Stimulated activated CD4-positive, alpha-beta T cell treated with anti-CD3 and anti-CD28 coated beads, Interleukin-1b, Interleukin-23, amount 100 ng/mL, for 24 hours (primary cell): ENCODE measurements around the gene USP36.
"Not testable (repeated sequence)": the region's sequence is repeated elsewhere in the genome, so short reads cannot be mapped to it uniquely, and the experiment has no call there.

Experiments used
- DNase-seq, 4 experiments: peaks; one replicate each; pipeline ENCODE4 v3.0.0-alpha.2; 2020; ENCODE audit warnings: low read depth in 4 of 4, low spot score in 1 of 4

The USP36 gene

DNA sequence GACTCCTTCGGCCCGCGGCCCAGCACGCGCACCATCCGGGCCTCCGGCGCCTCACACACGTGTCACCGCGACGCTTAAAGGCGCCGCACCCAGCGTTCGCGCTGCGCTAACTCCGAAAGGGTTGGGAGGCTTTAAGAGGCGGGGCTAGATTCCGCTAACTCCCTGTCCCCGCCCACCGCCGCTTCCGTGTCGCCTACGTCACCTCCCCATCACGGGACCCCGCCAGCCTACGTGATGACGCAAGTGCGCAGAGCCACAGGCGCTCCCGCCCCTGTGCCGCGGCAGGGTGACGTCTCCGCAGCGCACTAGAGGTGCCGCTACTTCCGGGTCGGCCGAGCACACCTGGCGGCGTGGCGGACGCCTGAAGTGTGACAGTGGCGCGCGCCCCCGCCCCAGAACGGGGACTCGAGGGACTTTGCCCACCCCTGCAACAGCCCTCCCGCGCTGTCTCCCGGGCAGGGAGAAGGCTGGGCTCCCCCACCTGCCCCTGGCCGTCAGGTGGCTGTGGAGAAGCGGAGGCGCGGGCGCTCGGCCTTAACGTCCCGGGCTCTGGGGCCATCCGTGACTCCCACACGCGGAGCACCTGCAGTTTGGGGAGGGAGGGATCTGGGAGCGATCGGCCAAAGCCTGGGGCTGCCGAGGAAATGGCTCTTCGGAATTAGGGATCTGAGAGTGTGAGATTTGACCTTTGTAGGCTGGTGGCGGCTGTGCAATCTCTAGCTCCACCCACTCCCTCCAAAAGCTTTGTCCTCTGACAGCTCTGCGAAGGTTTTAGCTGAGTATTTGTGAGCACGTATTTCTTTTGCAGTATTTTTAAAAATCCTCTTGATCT, at the start of gene USP36:
TSS of gene USP36 (minus strand) at position 35 of the 832 bp plus-strand sequence. CDS start 4,451 bp downstream, outside the sequence.
- peak; percentile 99 to 100 (median 100) for DNase-seq

DNA sequence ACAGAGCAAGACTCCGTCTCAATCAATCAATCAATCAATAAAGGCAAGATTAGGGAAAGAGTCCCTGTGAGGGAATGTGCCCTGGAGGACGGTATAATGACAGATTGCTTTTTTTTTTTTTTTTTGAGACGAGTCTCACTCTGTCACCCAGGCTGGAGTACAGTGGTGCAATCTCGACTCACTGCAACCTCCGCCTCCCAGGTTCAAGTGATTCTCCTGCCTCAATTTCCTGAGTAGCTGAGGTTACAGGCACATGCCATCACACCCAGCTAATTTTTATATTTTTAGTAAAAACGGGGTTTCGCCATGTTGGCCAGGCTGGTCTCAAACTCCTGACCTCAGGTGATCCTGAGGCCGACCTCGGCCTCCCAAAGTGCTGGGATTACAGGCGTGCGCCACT, 49.5 kb upstream of the USP36 start:
- DNase-seq, result not testable (repeated sequence)

DNA sequence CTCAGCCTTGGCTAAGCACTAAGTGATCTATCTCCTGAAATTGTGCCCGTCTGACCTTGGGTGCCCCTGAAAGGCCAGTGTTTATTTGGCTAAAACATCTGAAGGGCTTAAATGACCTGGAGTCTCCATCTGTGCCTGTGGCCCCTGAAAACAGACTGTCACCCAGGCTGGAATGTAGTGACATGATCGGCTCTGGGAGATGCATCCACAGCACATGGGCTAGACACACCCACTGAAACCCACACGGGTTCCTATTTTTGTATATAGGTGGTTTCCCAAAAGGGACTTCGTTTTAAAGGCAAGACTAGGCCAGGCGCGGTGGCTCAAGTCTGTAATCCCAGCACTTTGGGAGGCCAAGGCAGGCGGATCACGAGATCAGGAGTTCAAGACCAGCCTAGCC, 48.9 kb upstream of the USP36 start:
- no peak for DNase-seq

DNA sequence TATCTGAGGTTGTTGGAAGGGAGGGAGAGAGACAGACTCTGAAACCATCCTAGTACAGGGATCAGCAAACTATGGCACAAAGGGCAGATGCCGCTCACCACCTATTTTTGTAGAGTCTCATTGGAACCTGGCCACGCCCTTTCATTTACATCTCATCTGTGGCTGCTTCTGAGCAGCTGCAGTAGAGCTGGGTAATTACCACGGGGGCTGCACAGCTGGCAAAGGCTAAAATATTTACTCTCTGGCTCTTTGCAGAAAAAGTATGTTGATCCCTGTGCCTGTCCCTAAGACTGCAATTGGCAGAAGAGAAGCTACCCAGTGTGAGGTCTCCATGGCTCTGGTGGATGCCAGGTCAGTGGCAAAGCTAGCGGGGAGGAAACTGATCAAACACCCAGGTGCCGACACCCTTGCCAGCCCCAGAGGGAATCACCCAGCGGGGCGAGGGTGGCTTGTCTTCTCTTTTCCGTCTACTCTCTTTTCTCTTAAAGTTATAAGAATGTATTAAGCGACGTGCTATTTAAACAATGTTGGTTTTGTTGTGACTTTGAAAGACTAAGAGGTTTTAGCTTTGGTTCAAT, 48.4 kb upstream of the USP36 start:
- DNase-seq, result no peak

DNA sequence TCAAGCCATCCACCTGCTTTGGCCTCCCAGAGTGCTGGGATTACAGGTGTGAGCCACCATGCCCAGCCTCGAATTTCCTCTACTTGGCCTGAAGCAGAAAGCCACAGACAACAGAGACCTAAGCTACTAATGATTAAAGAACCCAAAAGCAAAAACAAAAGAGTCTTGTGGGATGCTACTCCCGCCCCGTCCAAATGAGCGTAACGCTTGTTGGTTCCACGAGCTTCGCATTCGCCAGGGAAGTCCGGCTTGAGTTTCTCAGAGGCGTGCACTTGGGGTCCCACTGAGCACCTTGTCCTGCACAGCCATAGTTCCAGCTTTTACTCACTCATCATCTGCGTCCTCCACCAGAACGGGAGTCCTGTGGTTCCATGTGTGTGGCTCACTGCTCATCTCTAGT, 46.3 kb upstream of the USP36 start:
- DNase-seq, result no peak

DNA sequence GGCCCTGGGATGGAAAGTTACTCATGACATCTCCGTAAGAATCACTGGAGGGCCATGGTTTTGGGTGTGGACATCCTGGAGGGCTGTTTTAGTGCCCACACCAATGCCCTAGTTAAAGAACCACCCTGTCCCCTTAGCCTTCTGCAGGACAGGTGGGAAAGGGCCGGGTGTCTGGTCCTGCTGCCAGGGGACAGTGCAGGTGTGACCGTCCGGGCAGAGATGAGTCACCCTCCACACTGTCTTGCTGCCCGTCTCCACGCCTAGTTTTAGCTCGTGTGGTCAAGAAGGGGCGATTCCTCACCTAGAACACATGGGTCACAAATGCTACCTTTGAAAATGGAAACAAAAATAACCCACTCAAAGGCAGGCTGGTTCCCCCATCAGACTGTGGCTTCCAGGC, 45.3 kb upstream of the USP36 start:
- no peak for DNase-seq

DNA sequence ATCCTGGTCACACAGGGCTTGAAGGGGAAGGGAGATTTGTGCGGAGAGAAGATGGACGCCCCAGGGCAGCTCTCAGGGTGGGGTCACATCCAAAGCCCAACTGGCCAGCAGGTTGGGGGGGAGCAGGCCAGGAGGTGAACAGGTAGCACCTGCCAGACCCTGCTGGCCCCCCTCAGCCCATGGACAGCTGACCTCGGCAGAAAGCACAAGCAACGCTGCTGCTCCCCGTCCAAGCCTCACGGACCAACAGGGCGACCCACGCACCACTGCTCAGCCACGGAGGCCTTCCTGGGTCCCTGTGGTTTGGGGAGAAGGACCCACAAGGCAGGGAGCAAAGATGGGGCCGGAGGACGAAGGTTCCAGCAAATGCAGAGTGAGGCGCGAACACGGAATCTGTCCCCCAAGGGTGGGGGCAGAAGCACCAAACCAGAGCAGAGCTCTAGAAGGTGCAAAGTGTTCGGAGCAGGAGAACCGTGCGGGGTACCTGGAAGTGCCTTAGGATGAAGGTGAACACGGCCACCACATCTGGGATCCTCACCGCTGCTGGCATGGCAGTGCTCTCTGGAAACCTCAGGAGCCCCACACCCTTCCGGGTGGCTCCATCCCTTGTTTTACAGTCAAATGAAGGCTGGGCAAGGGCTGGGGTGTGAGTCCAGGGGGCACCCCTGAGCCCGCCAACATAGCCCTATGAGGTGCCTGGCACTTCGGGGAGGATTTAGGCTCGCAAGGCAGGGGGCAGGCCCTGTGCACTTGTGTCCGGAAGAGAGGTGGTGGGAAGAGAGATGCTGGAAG, 44.5 kb upstream of the USP36 start:
- no peak for DNase-seq

DNA sequence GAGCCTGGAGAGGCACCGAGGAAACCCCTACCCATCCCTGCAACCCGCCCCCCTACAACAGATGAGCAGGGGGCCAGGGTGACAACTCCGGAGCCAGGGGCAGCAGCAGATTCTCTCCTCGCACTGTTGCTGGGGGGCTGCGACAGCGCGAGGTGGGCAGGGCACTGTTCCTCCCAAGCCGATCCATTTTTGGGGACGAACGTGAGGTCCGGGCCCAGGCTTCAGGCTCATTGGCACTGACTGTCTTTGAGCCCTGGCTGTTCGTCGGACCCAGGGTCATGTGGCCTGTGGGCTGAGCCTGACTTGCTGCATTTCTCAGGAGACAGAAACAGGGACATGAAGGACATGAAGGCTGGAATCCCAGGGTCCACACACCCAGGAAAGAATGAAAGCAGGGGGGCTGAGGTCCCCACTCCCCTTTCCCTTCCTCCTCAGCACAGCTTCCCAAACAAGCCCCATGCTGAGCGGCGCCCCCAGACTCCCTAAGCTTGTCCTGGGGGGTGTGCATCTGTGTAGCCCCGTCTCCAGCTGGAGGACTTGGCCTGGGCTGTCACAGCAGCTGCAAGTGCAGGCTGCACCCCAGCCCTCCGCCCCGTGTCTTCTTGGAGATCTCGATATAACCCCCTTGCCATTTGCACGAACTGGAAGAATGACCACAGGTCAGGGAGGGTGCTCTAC, 43.7 kb upstream of the USP36 start:
- DNase-seq, result no peak

DNA sequence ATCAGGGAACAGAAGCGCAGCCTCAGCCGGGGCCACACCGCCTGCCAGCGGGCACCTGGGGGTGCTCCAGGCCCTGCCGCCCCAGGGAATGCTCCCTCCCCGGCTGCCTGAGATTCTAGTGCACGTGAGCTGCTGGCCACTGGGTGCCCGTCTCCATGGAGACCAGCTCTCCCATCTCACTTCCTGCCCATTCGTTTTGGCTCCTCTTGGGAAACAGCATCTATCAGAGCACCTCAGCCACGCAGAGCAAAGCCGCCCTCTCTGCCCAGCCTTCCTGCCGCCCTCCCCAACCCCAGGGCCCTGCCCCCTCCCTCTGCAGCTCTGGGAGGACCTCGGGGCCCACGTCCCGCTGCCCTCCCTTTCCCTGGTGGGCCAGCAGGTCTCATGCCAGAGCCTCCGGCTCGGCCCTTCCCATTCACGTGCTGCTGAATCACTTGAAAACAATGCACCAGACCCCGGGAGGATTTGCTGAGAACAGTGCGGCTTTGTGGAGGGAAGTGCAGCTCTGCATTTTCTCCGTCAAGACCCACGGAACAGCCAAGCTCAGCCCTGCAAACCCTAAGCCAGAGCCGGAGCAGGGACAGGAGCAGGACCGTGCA, 43.0 kb upstream of the USP36 start:
- DNase-seq, result no peak

DNA sequence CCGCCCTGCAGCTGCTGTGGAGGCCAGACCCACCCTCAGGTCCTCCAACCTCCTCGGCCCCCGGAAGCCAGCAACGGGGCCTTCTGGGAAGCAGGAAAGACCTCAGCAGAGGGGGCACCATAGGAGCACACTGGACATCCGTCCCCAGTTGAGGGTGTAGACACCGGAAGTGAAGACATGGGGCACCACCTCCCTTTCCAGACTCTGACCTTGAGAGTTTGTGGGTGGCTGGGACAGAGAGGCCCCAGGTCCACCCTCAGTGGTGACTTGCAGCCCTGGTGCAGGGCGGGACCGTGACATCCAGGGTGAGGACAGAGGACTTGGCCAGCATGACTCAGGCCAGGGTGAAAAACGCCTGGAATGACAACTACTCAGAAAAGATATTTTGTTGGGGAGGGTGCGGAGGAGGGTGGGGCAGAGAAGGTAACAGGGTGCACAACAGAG, 42.5 kb upstream of the USP36 start:
- no peak for DNase-seq

DNA sequence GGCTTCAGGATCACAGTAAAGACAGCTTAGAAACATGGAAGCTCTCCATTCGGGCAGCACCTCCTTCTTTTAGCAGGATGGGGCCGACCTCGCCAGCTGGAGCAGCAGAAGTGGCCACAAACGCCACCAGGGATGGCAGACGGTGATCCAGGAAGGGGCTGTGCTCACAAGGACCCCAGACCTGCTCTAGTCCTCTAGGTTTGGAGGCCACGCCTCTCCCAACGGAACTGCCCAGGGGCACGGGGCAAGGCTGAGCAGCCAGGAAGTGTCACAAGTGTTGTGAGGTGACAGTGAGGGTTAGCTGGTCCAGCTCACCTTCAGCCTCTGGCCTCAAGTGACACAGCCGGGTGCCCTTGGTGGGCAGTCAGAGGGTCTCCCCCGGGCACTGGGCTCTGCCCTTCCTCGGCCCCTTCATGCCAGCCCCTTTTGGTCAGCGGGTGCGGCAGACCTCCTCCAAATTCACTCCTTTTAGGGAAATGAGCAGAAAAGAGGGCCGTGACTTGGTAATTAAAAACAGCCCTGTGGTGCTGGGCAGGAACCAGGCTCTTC, 42.0 kb upstream of the USP36 start:
- no peak for DNase-seq

DNA sequence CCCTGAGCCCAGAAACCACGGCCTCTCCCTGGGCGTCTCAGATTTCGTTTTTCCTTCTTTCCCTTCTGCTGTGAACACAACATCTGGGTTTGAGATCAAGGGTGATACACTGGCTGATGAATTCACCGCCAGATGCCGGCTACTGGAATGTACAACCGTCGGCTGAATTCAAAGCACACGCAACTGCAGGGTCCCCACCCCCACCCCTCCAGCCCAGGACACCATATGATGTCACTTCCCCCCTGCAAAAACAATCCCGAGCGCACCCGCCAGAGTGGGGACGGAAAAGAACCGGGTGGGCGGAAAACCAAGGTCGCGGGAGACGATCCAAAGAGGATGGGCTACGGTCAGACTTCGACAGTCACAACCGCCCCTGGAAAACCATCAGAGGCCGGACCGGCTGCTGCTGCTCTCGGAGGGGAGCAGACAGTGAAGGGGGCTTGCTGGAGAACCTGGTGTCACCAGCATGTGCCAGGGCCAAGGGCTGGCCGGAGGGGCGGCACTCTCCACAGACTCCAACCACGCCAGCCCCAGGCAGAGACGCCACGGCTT, 39.1 kb upstream of the USP36 start:
- DNase-seq, result no peak

DNA sequence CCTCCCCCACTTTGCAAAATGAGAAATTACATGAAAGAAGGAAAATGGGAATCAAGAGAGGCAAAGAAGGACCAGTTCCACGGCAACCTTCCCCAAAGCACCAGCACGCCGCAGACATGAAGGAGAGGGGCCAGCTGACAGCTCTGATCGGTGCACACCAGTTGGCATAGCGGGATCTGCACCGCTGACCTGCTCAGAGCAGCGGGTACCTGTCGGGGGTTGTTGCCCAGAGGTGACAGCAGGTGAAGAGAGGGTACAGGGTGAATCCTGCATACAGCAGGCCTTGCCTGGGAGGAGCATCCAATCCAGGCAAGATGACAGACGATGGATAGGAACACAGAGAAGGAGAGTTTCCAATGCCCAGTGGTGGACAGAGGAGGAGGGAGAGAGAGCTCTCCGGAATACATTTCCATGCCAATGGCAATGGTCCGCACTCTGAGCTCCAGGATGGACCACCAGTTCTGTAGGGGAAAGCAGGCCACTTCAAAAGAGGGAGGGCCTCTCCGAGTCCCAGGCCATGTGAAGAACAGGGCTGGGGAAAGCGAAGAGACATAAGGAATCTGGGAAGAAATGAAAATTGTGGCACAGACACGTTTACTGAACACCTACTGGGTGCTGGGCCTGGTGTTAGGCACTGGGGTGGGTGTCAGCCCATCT, 38.4 kb upstream of the USP36 start:
- DNase-seq, result no peak

DNA sequence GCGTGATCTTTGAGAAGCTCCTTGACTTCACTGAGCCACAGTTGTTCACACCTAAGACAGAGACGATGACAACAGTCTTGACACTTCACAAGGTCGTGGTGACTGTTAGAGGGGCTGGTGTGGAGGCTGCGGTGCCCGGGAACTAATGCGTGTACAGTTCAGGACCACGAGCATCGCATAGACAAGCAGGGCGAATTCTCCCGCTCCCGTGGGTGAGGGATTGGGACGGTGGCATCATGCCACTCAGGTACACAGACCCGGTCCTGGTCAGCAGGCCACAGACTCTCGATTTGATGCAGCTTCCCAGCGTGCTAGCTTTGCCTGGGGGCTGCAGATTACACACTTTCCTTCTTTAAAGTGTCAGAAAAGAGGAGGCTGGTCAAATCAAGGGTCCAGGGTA, 37.6 kb upstream of the USP36 start:
- DNase-seq, result no peak

DNA sequence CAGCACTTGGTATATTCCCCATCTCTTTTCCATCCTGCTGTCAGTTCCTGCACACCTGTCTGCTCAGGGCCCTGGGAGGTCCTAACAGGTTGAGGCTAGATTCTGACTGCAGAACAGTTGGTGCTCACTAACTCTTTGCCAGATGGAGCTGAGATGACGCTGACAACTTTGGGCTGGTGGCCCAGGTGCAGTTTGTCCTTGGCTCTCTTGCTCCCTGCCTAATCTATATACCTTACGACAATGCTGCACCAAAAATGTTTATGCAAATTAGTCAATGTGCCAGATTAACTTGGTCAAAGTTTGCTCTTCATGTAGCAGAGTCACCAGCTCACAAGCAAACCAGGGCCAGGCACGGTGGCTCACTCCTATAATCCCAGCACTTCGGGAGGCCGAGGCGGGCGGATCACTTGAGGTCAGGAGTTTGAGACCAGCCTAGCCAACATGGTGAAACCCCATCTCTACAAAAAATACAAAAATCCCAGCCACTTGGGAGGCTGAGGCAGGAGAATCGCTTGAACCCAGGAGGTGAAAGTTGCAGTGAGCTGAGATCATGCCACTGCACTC, 36.4 kb upstream of the USP36 start:
- DNase-seq, result not testable (repeated sequence)

DNA sequence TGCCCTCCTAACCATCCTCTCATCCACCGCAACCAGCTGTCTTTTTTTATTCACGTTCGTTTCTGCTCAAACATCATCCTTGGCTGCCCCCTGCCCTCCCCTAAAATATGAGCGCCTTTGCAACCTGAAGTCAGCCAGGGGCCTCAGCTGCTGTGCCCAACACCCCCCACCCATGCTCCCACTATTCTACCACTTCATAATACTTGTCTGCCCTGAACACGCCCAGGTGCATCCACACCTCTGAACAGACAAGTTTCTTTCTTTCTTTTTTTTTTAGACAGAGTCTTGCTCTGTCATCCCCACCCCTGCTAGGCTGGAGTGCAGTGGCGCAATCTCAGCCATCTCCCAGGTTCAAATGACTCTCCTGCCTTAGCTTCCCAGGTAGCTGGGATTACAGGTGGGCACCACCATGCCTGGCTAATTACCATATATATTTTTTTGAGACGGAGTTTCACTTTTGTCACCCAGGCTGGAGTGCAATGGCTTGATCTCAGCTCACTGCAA, 35.5 kb upstream of the USP36 start:
- no peak for DNase-seq

DNA sequence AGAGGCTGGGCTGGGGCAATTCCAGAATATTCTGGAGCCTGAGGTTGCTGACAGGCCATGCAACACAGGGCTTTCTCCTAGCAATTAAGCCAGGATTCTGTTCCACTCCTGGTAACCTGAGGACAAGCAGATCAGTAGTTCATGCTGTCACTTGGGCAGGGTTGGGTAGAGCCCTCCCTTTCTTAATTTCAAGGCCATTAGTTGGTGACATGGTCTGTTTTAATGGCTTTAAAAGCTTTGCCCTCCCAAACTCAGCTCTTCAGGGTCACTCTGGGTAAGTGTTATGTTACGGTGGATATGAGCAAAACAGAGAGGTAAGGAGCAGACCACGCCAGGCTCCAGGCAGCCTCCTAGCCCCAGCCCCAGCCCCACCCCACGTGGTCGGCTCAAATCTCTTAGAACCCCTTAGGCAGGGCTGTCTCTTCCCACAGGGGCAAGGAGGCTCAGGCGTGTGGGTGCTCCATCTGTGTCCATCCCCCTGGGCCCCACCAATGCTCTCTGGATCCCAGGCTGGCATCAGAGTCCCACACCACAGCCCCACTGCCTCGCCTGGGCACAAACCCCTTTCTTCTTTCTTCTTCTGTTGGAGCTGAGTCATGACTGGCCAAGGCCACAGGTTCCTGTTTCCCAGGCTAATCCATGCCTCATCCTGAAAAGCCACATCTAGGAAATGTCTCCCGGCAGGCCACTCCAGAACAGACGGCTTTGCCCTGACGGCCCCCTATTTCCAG, 34.9 kb upstream of the USP36 start:
- DNase-seq, result no peak

DNA sequence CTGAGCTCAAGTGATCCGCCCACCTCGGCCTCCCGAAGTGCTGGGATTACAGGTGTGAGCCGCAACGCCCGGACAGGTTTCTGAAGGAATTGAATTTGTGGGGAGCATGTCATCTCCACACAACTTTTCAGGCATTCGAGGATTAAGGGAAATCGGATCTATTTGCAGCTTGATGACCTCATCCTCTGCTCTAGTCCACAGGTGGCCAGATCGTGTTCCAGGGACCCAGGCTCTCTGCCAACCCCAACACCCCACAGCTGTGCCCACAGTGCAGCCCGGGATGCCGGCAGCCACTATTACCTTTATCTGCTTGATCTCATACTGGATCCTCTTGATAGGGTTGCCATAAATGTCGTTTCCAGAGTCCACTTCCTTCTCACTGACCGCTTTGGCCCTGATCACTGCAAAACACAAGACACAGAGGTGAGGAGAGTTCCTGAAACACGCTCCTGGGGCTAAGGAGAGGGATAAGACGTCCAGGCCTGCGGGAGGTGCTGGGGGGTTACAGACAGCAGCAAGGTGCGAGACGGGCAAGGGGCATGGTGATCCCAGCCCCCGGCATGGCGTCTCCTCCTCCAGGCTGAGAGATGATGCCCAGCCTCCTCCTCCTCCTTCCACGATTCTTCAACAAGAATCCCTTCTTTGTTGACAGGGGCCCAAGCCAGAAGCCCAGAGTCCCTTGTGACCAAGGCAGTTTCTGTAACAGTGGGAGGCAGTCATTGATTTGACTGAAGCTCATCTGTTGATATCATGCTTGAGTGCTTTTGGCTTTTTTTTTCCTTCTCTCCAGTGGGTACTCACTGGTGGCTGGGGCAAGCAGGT, 33.1 kb upstream of the USP36 start:
- DNase-seq, result no peak
